Measurements from ENCODE around the gene SLC35F6.

Gene SLC35F6

GRCh38 chr2:26732446-26732845 is 31.6 kb upstream of the SLC35F6 start:
- no peaks in the 10 kb centered on the region for H3K9me3 ChIP-seq (ENCODE audit: control insufficient read depth, low read length)
- no peak overlapping the region for H3K9ac ChIP-seq (ENCODE audit: low read length)
- no peaks in the 10 kb centered on the region for H3K27me3 ChIP-seq (replicated peaks; ENCODE audit: control insufficient read depth, insufficient read depth, low read length)
- H3K4me1 ChIP-seq (ENCODE audit: control insufficient read depth, insufficient read depth, low read length), result peaks cover 15% of the 10 kb centered on the region
- no peak for DNase-seq (ENCODE audit: low read depth)
- no peak overlapping the region for H3K4me3 ChIP-seq (ENCODE audit: low read length)
- no peaks in the 10 kb centered on the region for H3K36me3 ChIP-seq (ENCODE audit: control insufficient read depth, insufficient read depth, low read length, severe bottlenecking)

DNA sequence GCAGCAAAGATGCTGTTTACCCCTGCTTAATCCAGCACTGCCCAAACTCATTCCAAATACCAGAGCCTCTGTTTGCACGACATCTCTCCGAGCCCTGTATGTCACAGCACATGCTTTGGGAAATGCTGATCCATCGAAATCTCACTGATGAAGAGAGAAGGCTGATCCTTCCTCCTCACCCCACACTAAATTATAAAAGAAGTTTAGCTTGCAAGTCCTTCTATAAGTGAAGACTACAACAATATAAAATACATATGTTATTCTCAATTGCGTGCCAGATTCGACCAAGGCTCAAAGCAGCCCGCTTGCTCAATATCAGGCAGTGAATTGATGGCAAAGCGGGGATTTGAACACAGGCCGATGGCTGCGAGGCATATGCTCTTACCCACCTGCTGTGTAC is 30.7 kb upstream of the SLC35F6 start:
- no peak for DNase-seq (ENCODE audit: low read depth)
- H3K4me1 ChIP-seq (ENCODE audit: control insufficient read depth, insufficient read depth, low read length), result peaks cover 15% of the 10 kb centered on the region
- H3K9me3 ChIP-seq (ENCODE audit: control insufficient read depth, low read length), result no peaks in the 10 kb centered on the region
- H3K36me3 ChIP-seq (ENCODE audit: control insufficient read depth, insufficient read depth, low read length, severe bottlenecking), result no peaks in the 10 kb centered on the region
- H3K9ac ChIP-seq (ENCODE audit: low read length), result no peak overlapping the region
- H3K4me3 ChIP-seq (ENCODE audit: low read length), result no peak overlapping the region
- no peaks in the 10 kb centered on the region for H3K27me3 ChIP-seq (replicated peaks; ENCODE audit: control insufficient read depth, insufficient read depth, low read length)

DNA sequence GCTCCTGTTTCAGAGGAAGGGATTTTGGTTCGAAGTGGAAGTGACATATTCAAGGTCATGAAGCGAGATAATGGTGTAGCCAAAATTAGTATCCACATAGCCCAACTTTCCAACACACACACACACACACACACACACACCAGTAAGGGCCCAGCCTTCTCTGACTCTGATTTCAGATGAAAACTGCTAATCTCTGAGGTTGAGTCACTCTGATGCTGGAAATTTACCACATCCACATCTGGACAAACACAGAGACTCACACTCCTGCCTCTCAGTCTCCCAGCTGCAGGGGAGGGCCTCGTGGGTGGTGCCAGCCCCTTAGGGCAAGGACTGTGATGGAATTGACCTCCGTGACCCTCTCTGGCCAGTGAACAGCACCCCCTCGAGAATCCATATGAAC is 29.0 kb upstream of the SLC35F6 start:
- Histone ChIP-seq H3K9me3 (ENCODE audit: control insufficient read depth, low read length) (no peaks in the 10 kb centered on the region), H3K4me3 (ENCODE audit: low read length) (no peak overlapping the region), H3K36me3 (ENCODE audit: control insufficient read depth, insufficient read depth, low read length, severe bottlenecking) (no peaks in the 10 kb centered on the region), H3K4me1 (ENCODE audit: control insufficient read depth, insufficient read depth, low read length) (peaks cover 15% of the 10 kb centered on the region), H3K27me3 (replicated peaks; ENCODE audit: control insufficient read depth, insufficient read depth, low read length) (no peaks in the 10 kb centered on the region), H3K9ac (ENCODE audit: low read length) (no peak overlapping the region)
- DNase-seq (ENCODE audit: low read depth), result peak; percentile 90

- Histone ChIP-seq H3K4me3 (ENCODE audit: low read length) (no peak overlapping the region), H3K4me1 (ENCODE audit: control insufficient read depth, insufficient read depth, low read length) (peaks cover 16% of the 10 kb centered on the region), H3K9ac (ENCODE audit: low read length) (no peak overlapping the region), H3K27me3 (replicated peaks; ENCODE audit: control insufficient read depth, insufficient read depth, low read length) (no peaks in the 10 kb centered on the region), H3K36me3 (ENCODE audit: control insufficient read depth, insufficient read depth, low read length, severe bottlenecking) (no peaks in the 10 kb centered on the region), H3K9me3 (ENCODE audit: control insufficient read depth, low read length) (no peaks in the 10 kb centered on the region)
- DNase-seq (ENCODE audit: low read depth), result no peak
These were observed 28.0 kb upstream of the SLC35F6 start for GRCh38 chr2:26735883-26736588.

DNA sequence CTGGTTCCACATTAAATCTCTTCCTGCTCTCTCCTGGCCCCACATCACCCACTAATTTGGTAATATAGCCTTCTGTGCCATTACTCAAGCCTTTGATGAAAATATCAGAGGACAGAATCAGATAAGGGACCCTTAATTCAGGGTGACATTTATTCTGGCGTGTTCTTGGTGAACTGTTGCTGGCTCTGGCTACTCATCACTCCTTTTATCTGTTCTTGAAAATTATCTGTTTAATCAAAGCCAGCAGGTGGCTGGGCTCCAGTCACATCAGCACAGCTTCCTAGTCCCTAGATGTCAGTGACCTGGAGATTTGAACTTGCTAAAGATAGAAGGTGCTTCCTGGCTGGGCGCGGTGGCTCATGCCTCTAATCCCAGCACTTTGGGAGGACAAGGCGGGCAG is 26.9 kb upstream of the SLC35F6 start:
- no peaks in the 10 kb centered on the region for H3K9me3 ChIP-seq (ENCODE audit: control insufficient read depth, low read length)
- H3K9ac ChIP-seq (ENCODE audit: low read length), result no peak overlapping the region
- H3K27me3 ChIP-seq (replicated peaks; ENCODE audit: control insufficient read depth, insufficient read depth, low read length), result no peaks in the 10 kb centered on the region
- DNase-seq (ENCODE audit: low read depth), result no peak
- peaks cover 16% of the 10 kb centered on the region for H3K4me1 ChIP-seq (ENCODE audit: control insufficient read depth, insufficient read depth, low read length)
- H3K36me3 ChIP-seq (ENCODE audit: control insufficient read depth, insufficient read depth, low read length, severe bottlenecking), result no peaks in the 10 kb centered on the region
- H3K4me3 ChIP-seq (ENCODE audit: low read length), result no peak overlapping the region

DNA sequence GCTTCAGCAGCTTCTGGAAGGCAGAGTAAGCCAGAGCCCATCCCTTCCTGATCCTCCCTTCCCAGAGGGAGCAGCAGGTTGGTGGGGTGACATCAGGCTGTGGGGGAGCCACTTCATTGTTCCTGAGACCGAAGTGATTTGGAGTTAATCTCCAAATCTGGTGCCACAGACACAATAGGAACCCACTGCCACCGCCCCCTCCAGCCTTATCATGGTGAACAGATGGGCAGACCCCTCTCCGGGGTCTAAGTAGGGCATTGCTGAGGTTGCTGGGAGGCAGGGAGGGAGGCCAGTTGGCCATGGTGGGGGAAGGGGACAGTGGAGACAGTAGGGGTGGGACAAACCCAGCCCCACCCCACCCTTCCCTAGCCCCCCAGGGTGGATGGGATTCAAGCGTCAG is 25.6 kb upstream of the SLC35F6 start:
- DNase-seq (ENCODE audit: low read depth), result no peak
- Histone ChIP-seq H3K9me3 (ENCODE audit: control insufficient read depth, low read length) (no peaks in the 10 kb centered on the region), H3K4me1 (ENCODE audit: control insufficient read depth, insufficient read depth, low read length) (peaks cover 16% of the 10 kb centered on the region), H3K4me3 (ENCODE audit: low read length) (no peak overlapping the region), H3K27me3 (replicated peaks; ENCODE audit: control insufficient read depth, insufficient read depth, low read length) (no peaks in the 10 kb centered on the region), H3K36me3 (ENCODE audit: control insufficient read depth, insufficient read depth, low read length, severe bottlenecking) (no peaks in the 10 kb centered on the region), H3K9ac (ENCODE audit: low read length) (no peak overlapping the region)

- DNase-seq (ENCODE audit: low read depth), result no peak
- no peaks in the 10 kb centered on the region for H3K9me3 ChIP-seq (ENCODE audit: control insufficient read depth, low read length)
- no peaks in the 10 kb centered on the region for H3K36me3 ChIP-seq (ENCODE audit: control insufficient read depth, insufficient read depth, low read length, severe bottlenecking)
- H3K4me1 ChIP-seq (ENCODE audit: control insufficient read depth, insufficient read depth, low read length), result peaks cover 16% of the 10 kb centered on the region
- no peak overlapping the region for H3K4me3 ChIP-seq (ENCODE audit: low read length)
- no peak overlapping the region for H3K9ac ChIP-seq (ENCODE audit: low read length)
- no peaks in the 10 kb centered on the region for H3K27me3 ChIP-seq (replicated peaks; ENCODE audit: control insufficient read depth, insufficient read depth, low read length)
These were observed 24.6 kb upstream of the SLC35F6 start for GRCh38 chr2:26739514-26739913.

DNA sequence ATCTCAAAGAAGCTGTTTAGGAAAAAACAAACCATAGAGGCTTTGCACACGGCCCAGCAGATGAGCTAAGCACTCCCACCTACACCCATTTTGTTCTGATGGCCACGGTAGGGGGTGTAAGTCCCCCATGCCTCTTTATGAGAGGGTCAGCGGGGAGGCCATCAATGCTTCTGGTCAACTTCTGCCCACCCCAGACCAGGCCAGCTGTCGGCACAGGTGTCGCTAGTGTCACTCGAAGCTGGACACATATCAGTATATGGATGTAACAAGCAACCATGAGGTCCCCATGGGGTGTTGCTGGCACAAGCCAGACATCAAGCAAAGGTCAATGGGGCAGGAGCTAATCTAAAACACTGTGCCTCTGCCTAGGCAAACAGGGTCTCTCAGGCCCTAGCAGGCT is 23.7 kb upstream of the SLC35F6 start:
- no peak overlapping the region for H3K4me3 ChIP-seq (ENCODE audit: low read length)
- peaks cover 14% of the 10 kb centered on the region for H3K4me1 ChIP-seq (ENCODE audit: control insufficient read depth, insufficient read depth, low read length)
- H3K27me3 ChIP-seq (replicated peaks; ENCODE audit: control insufficient read depth, insufficient read depth, low read length), result no peaks in the 10 kb centered on the region
- H3K9ac ChIP-seq (ENCODE audit: low read length), result no peak overlapping the region
- no peaks in the 10 kb centered on the region for H3K9me3 ChIP-seq (ENCODE audit: control insufficient read depth, low read length)
- DNase-seq (ENCODE audit: low read depth), result no peak
- H3K36me3 ChIP-seq (ENCODE audit: control insufficient read depth, insufficient read depth, low read length, severe bottlenecking), result no peaks in the 10 kb centered on the region

GRCh38 chr2:26740890-26741302 is 23.2 kb upstream of the SLC35F6 start:
- Histone ChIP-seq H3K9ac (ENCODE audit: low read length) (no peak overlapping the region), H3K27me3 (replicated peaks; ENCODE audit: control insufficient read depth, insufficient read depth, low read length) (no peaks in the 10 kb centered on the region), H3K36me3 (ENCODE audit: control insufficient read depth, insufficient read depth, low read length, severe bottlenecking) (no peaks in the 10 kb centered on the region), H3K4me1 (ENCODE audit: control insufficient read depth, insufficient read depth, low read length) (peaks cover 11% of the 10 kb centered on the region), H3K9me3 (ENCODE audit: control insufficient read depth, low read length) (no peaks in the 10 kb centered on the region), H3K4me3 (ENCODE audit: low read length) (no peak overlapping the region)
- DNase-seq (ENCODE audit: low read depth), result no peak

DNA sequence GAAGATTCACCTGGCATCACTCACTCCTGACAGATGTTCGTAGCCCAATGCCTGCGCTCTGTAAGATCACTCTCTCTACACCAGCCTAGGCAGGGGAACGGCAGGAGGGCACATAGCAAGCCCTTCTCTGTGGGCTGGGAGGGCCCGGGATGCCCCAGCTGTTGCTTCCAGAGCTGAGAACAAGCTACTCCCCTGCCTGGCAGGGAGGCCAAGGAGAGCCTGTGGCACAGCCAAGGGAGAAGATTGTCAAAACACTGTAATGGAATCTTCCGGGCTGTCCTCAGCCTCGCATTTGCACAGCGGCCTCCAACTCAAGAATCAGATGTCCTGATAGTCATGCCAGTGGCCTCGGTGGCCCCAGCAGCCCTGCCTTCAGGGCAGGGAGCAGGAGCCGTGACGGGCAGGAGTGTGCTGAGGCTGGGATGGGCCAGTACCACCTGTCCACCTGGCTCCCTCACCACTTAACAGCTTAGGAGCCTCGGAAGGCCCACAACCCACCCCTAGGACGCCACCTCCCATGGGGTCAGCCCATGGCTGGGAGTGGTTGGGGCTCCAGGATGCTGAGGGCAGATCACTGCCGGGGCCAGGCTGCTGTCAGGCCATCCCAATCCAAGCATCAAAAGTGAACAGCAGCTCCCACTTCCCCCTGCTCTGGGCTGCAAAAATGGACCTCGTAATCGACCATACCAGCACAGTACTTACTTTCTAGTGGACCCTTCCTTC is 21.9 kb upstream of the SLC35F6 start:
- Histone ChIP-seq H3K4me1 (ENCODE audit: control insufficient read depth, insufficient read depth, low read length) (peaks cover 5% of the 10 kb centered on the region), H3K9ac (ENCODE audit: low read length) (no peak overlapping the region), H3K9me3 (ENCODE audit: control insufficient read depth, low read length) (no peaks in the 10 kb centered on the region), H3K36me3 (ENCODE audit: control insufficient read depth, insufficient read depth, low read length, severe bottlenecking) (no peaks in the 10 kb centered on the region), H3K27me3 (replicated peaks; ENCODE audit: control insufficient read depth, insufficient read depth, low read length) (no peaks in the 10 kb centered on the region), H3K4me3 (ENCODE audit: low read length) (no peak overlapping the region)
- no peak for DNase-seq (ENCODE audit: low read depth)

GRCh38 chr2:26743852-26744251 is 20.2 kb upstream of the SLC35F6 start:
- Histone ChIP-seq H3K9me3 (ENCODE audit: control insufficient read depth, low read length) (no peaks in the 10 kb centered on the region), H3K4me1 (ENCODE audit: control insufficient read depth, insufficient read depth, low read length) (peaks cover 5% of the 10 kb centered on the region)

More at GRCh38 chr2:26743852-26744251, 20.2 kb upstream of the SLC35F6 start:
- Histone ChIP-seq H3K9ac (ENCODE audit: low read length) (no peak overlapping the region), H3K4me3 (ENCODE audit: low read length) (no peak overlapping the region), H3K36me3 (ENCODE audit: control insufficient read depth, insufficient read depth, low read length, severe bottlenecking) (no peaks in the 10 kb centered on the region), H3K27me3 (replicated peaks; ENCODE audit: control insufficient read depth, insufficient read depth, low read length) (no peaks in the 10 kb centered on the region)
- DNase-seq (ENCODE audit: low read depth), result no peak

Measured in adipocyte (in vitro differentiated cells).